Mesothelial cell of epicardium (in vitro differentiated cells): ENCODE results near the gene UBQLN1. TPM values are rescaled to one million over a fixed set of nuclear protein-coding genes. Genes with fewer than 3 reads are reported as not detected.

Source experiments
- DNase-seq, 2 experiments: peaks; one replicate each; pipeline ENCODE4 v3.0.0; 2021; ENCODE audit warnings: low spot score in 2 of 2; ENCODE audit not compliant: unreplicated experiment in 2 of 2
- H3K27ac Mint-ChIP-seq: 2 replicates; pipeline ENCODE4 v1.8.0; 2021; ENCODE audit warnings: mixed read lengths
- H3K27me3 Mint-ChIP-seq: 2 replicates; pipeline ENCODE4 v1.8.0; 2021; ENCODE audit warnings: low read depth, mixed read lengths
- H3K36me3 Mint-ChIP-seq: 2 replicates; pipeline ENCODE4 v1.8.0; 2021; ENCODE audit warnings: mixed read lengths
- H3K4me1 Mint-ChIP-seq: 2 replicates; pipeline ENCODE4 v1.8.0; 2021; ENCODE audit warnings: mixed read lengths
- H3K4me3 Mint-ChIP-seq: 2 replicates; pipeline ENCODE4 v1.8.0; 2021; ENCODE audit warnings: mild to moderate bottlenecking, moderate library complexity, mixed read lengths
- H3K9me3 Mint-ChIP-seq: 2 replicates; pipeline ENCODE4 v1.8.0; 2021; ENCODE audit warnings: mixed read lengths
- total RNA-seq: library from RNA; stranded (reverse); gene quantifications from 3 replicates; pipeline ENCODE4 v1.2.1, GENCODE V29; 2021
- TF ChIP-seq, protein P1 (sequence below): fragments of 200-600 bp; sonication (generic); IDR thresholded peaks from one replicate; pipeline ENCODE4 v1.5.0; 2021; ENCODE audit warnings: antibody characterized with exemption; ENCODE audit not compliant: unreplicated experiment

The UBQLN1 gene
- total RNA-seq, 1 donor from 2014 or later = 91.5 TPM

GRCh38 chr9:83655433-83655832, 52.3 kb downstream of the UBQLN1 start:
- peaks cover 57% of the 10 kb centered on the region for H3K36me3 Mint-ChIP-seq

GRCh38 chr9:83652433-83652832, 55.3 kb downstream of the UBQLN1 start:
- Mint-ChIP-seq H3K4me1 (no peaks in the 10 kb centered on the region), H3K27me3 (no peaks in the 10 kb centered on the region), H3K27ac (no peak overlapping the region), H3K36me3 (peaks cover 55% of the 10 kb centered on the region), H3K9me3 (peaks cover 24% of the 10 kb centered on the region), H3K4me3 (no peak overlapping the region)
- TF ChIP-seq, protein P1, sequence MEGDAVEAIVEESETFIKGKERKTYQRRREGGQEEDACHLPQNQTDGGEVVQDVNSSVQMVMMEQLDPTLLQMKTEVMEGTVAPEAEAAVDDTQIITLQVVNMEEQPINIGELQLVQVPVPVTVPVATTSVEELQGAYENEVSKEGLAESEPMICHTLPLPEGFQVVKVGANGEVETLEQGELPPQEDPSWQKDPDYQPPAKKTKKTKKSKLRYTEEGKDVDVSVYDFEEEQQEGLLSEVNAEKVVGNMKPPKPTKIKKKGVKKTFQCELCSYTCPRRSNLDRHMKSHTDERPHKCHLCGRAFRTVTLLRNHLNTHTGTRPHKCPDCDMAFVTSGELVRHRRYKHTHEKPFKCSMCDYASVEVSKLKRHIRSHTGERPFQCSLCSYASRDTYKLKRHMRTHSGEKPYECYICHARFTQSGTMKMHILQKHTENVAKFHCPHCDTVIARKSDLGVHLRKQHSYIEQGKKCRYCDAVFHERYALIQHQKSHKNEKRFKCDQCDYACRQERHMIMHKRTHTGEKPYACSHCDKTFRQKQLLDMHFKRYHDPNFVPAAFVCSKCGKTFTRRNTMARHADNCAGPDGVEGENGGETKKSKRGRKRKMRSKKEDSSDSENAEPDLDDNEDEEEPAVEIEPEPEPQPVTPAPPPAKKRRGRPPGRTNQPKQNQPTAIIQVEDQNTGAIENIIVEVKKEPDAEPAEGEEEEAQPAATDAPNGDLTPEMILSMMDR = no peak
- DNase-seq = no peak

More at GRCh38 chr9:83655433-83655832, 52.3 kb downstream of the UBQLN1 start:
- no peaks in the 10 kb centered on the region for H3K4me1 Mint-ChIP-seq
- H3K27ac Mint-ChIP-seq = no peak overlapping the region
- H3K27me3 Mint-ChIP-seq = no peaks in the 10 kb centered on the region
- peaks cover 24% of the 10 kb centered on the region for H3K9me3 Mint-ChIP-seq
- no peak for DNase-seq
- no peak overlapping the region for H3K4me3 Mint-ChIP-seq
- TF ChIP-seq, protein P1 = no peak

GRCh38 chr9:83651558-83651957, 56.2 kb downstream of the UBQLN1 start:
- DNase-seq = no peak
- peaks cover 55% of the 10 kb centered on the region for H3K36me3 Mint-ChIP-seq
- TF ChIP-seq, protein P1 = no peak
- no peak overlapping the region for H3K4me3 Mint-ChIP-seq
- H3K27me3 Mint-ChIP-seq = no peaks in the 10 kb centered on the region
- H3K9me3 Mint-ChIP-seq = peaks cover 24% of the 10 kb centered on the region
- no peaks in the 10 kb centered on the region for H3K4me1 Mint-ChIP-seq
- no peak overlapping the region for H3K27ac Mint-ChIP-seq

DNA sequence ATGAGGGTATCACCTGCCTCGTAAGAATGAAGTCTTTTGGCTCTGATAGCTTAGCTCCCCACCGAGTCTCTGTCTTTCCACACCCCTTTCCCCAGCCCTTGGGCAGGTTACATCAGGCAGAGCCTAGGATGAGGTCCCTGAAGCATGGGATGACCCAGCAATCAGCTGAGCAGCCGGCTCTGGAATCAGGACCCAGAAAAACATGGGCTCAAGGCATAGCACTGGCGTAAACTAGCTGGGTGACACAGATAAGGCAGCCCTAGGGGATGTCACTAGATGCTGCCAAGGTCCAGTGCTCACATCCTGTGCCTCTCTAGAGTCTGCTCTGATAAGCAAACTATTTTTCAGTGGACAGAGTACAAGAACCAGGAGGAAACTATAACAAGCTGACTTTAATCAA, 58.2 kb downstream of the UBQLN1 start:
- peaks cover 18% of the 10 kb centered on the region for H3K9me3 Mint-ChIP-seq
- H3K36me3 Mint-ChIP-seq = peaks cover 39% of the 10 kb centered on the region
- TF ChIP-seq, protein P1 = no peak
- no peaks in the 10 kb centered on the region for H3K27me3 Mint-ChIP-seq
- H3K27ac Mint-ChIP-seq = peak overlapping the region; percentile 12
- no peaks in the 10 kb centered on the region for H3K4me1 Mint-ChIP-seq
- H3K4me3 Mint-ChIP-seq = no peak overlapping the region
- no peak for DNase-seq

- H3K27ac Mint-ChIP-seq = no peak overlapping the region
Measured at GRCh38 chr9:83649080-83649479, 58.7 kb downstream of the UBQLN1 start.

More at GRCh38 chr9:83649080-83649479, 58.7 kb downstream of the UBQLN1 start:
- Mint-ChIP-seq H3K36me3 (peaks cover 35% of the 10 kb centered on the region), H3K4me1 (no peaks in the 10 kb centered on the region), H3K9me3 (peaks cover 17% of the 10 kb centered on the region), H3K4me3 (no peak overlapping the region), H3K27me3 (no peaks in the 10 kb centered on the region)
- TF ChIP-seq, protein P1 = peak; percentile 60
- peak in 1 of 2 experiments; percentile 67 for DNase-seq
